Smooth muscle cell (in vitro differentiated cells): Measurements from ENCODE around the gene TPPP3. TPM values are rescaled to one million over a fixed set of nuclear protein-coding genes. Genes with fewer than 3 reads are reported as not detected.

ENCODE experiments used
- DNase-seq: peaks from one replicate; lab custom pipeline; 2025; ENCODE audit not compliant: unreplicated experiment; lab: John Stamatoyannopoulos, UW
- H2AFZ ChIP-seq: fragments of 200-600 bp; sonication (generic); 2 replicates; pipeline ENCODE4 v1.6.0; 2016; ENCODE audit warnings: antibody characterized with exemption, low read depth, mild to moderate bottlenecking
- H3F3A ChIP-seq: fragments of 200-600 bp; sonication (generic); 2 replicates; pipeline ENCODE4 v1.6.0; 2017; ENCODE audit warnings: antibody characterized with exemption, low read depth
- H3K27ac ChIP-seq: fragments of 200-600 bp; sonication (generic); 2 replicates; pipeline ENCODE4 v1.5.1; 2016; ENCODE audit warnings: low read depth, mild to moderate bottlenecking
- H3K27me3 ChIP-seq: fragments of 200-600 bp; sonication (generic); 2 replicates; pipeline ENCODE4 v1.6.1; 2016; ENCODE audit warnings: low read depth, mild to moderate bottlenecking
- H3K36me3 ChIP-seq: fragments of 200-600 bp; sonication (generic); 2 replicates; pipeline ENCODE4 v1.5.1; 2016; ENCODE audit warnings: low read depth
- H3K4me1 ChIP-seq: fragments of 200-600 bp; sonication (generic); 2 replicates; pipeline ENCODE4 v1.5.1; 2016; ENCODE audit warnings: low read depth
- H3K4me2 ChIP-seq: fragments of 200-600 bp; sonication (generic); 2 replicates; pipeline ENCODE4 v1.6.0; 2016; ENCODE audit warnings: mild to moderate bottlenecking
- H3K4me3 ChIP-seq: fragments of 200-600 bp; sonication (generic); 2 replicates; pipeline ENCODE4 v1.5.1; 2016; ENCODE audit warnings: mild to moderate bottlenecking
- H3K79me2 ChIP-seq: fragments of 200-600 bp; sonication (generic); 2 replicates; pipeline ENCODE4 v1.6.0; 2016; ENCODE audit warnings: low read depth, mild to moderate bottlenecking
- H3K9ac ChIP-seq: fragments of 200-600 bp; sonication (generic); 2 replicates; pipeline ENCODE4 v1.6.0; 2016; ENCODE audit warnings: low read depth
- H3K9me3 ChIP-seq: fragments of 200-600 bp; sonication (generic); replicated peaks from 2 replicates; pipeline ENCODE4 v1.5.1; 2016; ENCODE audit warnings: low read depth
- H4K20me1 ChIP-seq: fragments of 200-600 bp; sonication (generic); 2 replicates; pipeline ENCODE4 v1.6.0; 2016; ENCODE audit warnings: low read depth
- WGBS: methylation state at CpG from one replicate; pipeline ENCODE4 v1.1.7; 2016; ENCODE audit warnings: low lambda C conversion rate; 5-methylcytosine and 5-hydroxymethylcytosine counted together
- polyA plus RNA-seq: library from polyadenylated mRNA; unstranded; fragments of >200 nt; fragmentation: Nextera tagmentation; extraction: Ambion mirVana; gene quantifications from 2 replicates; pipeline ENCODE4 v1.2.1, GENCODE V29; 2016
- total RNA-seq: library from RNA; depleted of rRNA; stranded (reverse); fragments of >200 nt; gene quantifications from 2 replicates; pipeline ENCODE4 v1.2.3, GENCODE V29; 2014
- TF ChIP-seq, protein P1 (sequence below): fragments of 200-600 bp; sonication (generic); IDR thresholded peaks from 2 replicates; pipeline ENCODE4 v1.5.1; 2017; ENCODE audit warnings: borderline replicate concordance, mild to moderate bottlenecking, antibody characterized with exemption; ENCODE audit not compliant: insufficient read depth, poor library complexity, severe bottlenecking

Gene TPPP3
- total and polyA plus RNA-seq, 2 experiments from 2014 or later: 1.3 to 1.9 TPM

DNA sequence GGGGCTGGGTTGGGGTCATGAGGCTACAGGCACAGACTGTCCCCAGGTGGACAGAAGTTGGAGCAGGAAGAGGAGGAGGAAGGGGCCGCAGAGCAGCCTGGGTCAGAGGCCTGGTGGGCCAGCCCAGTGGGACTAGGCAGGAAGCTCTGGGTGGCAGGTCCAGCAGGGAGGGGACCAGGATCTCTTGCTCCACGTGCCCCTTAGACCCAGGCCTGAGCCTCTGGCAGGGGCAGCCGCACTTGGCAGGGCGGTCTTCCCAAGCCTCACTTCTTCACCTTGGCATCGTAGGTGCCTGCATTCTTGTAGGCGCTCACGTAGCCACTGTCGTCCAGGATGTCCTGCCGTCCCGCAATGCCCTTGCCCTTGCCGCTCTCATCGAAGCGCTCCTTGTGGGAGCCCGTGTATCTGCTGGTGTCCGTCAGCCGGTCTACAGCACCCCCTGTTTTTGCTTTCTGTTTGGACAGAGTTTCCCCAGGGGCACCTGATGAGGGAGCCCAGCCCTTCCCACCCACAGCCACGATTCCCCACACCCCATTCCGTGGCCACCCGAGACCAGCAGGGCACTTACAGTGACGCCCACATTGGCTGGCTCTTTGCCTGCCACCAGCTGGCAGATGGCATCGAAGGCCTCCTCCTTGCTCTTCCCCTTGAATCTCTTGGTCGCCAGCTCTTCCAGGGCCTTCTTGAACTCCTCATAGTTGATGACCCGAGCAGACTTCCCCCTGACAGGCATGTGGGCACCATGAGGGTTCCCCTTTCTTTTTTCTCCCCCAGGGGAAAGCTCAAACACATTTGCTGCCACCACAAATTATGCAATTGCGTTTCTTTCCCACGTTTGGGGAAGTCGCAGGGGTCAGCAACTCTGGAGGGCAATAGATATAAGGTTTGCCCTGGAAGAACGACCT is 3.1 kb downstream of the TPPP3 start:
- 91% methylated on average over 27 of the region's 27 CpGs for WGBS

DNA sequence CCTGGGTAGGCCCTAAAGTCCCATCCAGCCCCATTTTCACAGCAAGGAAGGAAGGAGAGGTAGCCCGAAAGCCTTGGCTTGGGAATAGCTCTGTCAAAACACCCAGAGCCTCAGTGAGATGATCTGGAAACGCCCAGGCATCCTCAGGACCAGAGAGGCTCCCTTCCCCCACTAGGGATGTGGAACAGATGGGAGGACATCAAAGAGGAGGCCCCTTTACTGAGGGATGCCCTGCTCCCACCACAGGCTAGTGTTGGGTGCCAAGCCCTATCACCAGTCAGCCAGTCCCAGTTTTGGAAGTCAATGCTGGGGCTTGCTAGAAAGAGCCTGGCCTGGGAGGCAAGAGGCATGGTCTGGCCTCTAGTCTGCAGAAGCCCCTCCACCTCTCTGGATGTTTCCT is 4.7 kb downstream of the TPPP3 start:
- Histone ChIP-seq H3K36me3 (no peaks in the 10 kb centered on the region), H3K4me3 (no peak overlapping the region), H3F3A (no peaks in the 10 kb centered on the region), H2AFZ (no peak overlapping the region), H4K20me1 (no peaks in the 10 kb centered on the region), H3K27me3 (peaks cover 34% of the 10 kb centered on the region), H3K4me1 (peaks cover 1% of the 10 kb centered on the region), H3K9me3 (no peaks in the 10 kb centered on the region), H3K9ac (no peak overlapping the region), H3K27ac (no peak overlapping the region), H3K79me2 (no peaks in the 10 kb centered on the region), H3K4me2 (no peak overlapping the region)
- WGBS: 84% methylated on average over 2 of the region's 2 CpGs
- TF ChIP-seq, protein P1, sequence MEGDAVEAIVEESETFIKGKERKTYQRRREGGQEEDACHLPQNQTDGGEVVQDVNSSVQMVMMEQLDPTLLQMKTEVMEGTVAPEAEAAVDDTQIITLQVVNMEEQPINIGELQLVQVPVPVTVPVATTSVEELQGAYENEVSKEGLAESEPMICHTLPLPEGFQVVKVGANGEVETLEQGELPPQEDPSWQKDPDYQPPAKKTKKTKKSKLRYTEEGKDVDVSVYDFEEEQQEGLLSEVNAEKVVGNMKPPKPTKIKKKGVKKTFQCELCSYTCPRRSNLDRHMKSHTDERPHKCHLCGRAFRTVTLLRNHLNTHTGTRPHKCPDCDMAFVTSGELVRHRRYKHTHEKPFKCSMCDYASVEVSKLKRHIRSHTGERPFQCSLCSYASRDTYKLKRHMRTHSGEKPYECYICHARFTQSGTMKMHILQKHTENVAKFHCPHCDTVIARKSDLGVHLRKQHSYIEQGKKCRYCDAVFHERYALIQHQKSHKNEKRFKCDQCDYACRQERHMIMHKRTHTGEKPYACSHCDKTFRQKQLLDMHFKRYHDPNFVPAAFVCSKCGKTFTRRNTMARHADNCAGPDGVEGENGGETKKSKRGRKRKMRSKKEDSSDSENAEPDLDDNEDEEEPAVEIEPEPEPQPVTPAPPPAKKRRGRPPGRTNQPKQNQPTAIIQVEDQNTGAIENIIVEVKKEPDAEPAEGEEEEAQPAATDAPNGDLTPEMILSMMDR: no peak
- DNase-seq: no peak

More for the DNA sequence above, 3.1 kb downstream of the TPPP3 start:
- TF ChIP-seq, protein P1: no peak
- H3K4me3 ChIP-seq: no peak overlapping the region
- no peak overlapping the region for H2AFZ ChIP-seq
- no peaks in the 10 kb centered on the region for H4K20me1 ChIP-seq
- no peak overlapping the region for H3K9ac ChIP-seq
- H3K27me3 ChIP-seq: peaks cover 38% of the 10 kb centered on the region
- no peak overlapping the region for H3K4me2 ChIP-seq
- H3K9me3 ChIP-seq: no peaks in the 10 kb centered on the region
- H3K27ac ChIP-seq: no peak overlapping the region
- DNase-seq: no peak
- H3K79me2 ChIP-seq: no peaks in the 10 kb centered on the region
- H3F3A ChIP-seq: no peaks in the 10 kb centered on the region
- no peaks in the 10 kb centered on the region for H3K36me3 ChIP-seq
- H3K4me1 ChIP-seq: peaks cover 3% of the 10 kb centered on the region

DNA sequence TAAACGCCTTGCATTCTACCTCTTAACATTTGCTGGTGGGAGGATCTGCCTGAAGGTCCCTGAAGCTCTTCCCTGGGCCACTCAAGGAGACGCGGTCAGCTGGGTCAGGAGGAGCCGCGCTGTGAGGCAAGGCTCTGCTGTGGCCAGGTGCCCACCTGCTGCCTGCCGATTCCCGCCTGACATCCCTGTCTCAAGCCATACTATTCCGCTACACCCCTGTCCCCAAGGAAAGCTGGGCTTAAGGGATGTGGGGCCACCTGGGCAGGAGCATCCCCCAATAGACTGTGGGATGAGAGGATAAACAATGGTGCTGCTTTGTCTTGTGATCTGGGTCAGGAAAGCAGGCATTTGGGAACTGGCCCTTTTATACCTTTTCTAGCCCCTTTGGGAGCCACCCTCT is 5.1 kb downstream of the TPPP3 start:
- no peaks in the 10 kb centered on the region for H4K20me1 ChIP-seq
- H3K9me3 ChIP-seq: no peaks in the 10 kb centered on the region
- no peak overlapping the region for H3K27ac ChIP-seq
- no peaks in the 10 kb centered on the region for H3F3A ChIP-seq
- H3K4me2 ChIP-seq: no peak overlapping the region
- H3K27me3 ChIP-seq: peaks cover 32% of the 10 kb centered on the region
- H2AFZ ChIP-seq: no peak overlapping the region
- no peak for DNase-seq
- no peaks in the 10 kb centered on the region for H3K4me1 ChIP-seq
- H3K36me3 ChIP-seq: no peaks in the 10 kb centered on the region
- H3K79me2 ChIP-seq: no peaks in the 10 kb centered on the region
- TF ChIP-seq, protein P1: no peak
- no peak overlapping the region for H3K9ac ChIP-seq
- 91% methylated on average over 8 of the region's 8 CpGs for WGBS
- no peak overlapping the region for H3K4me3 ChIP-seq
